GM12878 (cell line): ENCODE data around the gene SLC15A4. TPM values are rescaled to one million over a fixed set of nuclear protein-coding genes. Genes with fewer than 3 reads are reported as not detected.

Experiments used
- ASH2L ChIP-seq: fragments of 300-600, 200-600 bp; sonication (generic); IDR thresholded peaks from 2 replicates; pipeline ENCODE4 v1.6.1; 2017; ENCODE audit warnings: low read depth, mild to moderate bottlenecking, borderline replicate concordance
- BRCA1 ChIP-seq: IDR thresholded peaks from 2 replicates; pipeline ENCODE4 v1.6.1; 2011; ENCODE audit warnings: low read depth, low read length, improper control_type of control experiment
- ESRRA ChIP-seq: IDR thresholded peaks from 2 replicates; pipeline ENCODE4 v1.6.1; 2012; ENCODE audit warnings: mild to moderate bottlenecking, low read length, improper control_type of control experiment
- GATAD2B ChIP-seq: fragments of 450-650 bp; conservative IDR thresholded peaks from 2 replicates; pipeline ENCODE4 v1.6.1; 2017; ENCODE audit warnings: low read depth, mild to moderate bottlenecking, moderate library complexity
- IRF5 ChIP-seq: fragments of 450-650 bp; IDR thresholded peaks from 2 replicates; pipeline ENCODE4 v1.6.1; 2017; ENCODE audit warnings: borderline replicate concordance
- NR2C2 ChIP-seq: IDR thresholded peaks from 2 replicates; pipeline ENCODE4 v1.6.1; 2011; ENCODE audit warnings: borderline replicate concordance, low read depth; ENCODE audit not compliant: control insufficient read depth, insufficient read length
- POLR2AphosphoS2 ChIP-seq: IDR thresholded peaks from 2 replicates; pipeline ENCODE4 v1.6.1; 2011; ENCODE audit warnings: low read depth, mild to moderate bottlenecking, low read length, improper control_type of control experiment, moderate library complexity
- RB1 ChIP-seq: fragments of 450-650 bp; formaldehyde crosslinking; IDR thresholded peaks from 2 replicates; pipeline ENCODE4 v1.6.1; 2017; ENCODE audit warnings: mild to moderate bottlenecking, borderline replicate concordance
- RBBP5 ChIP-seq: fragments of 200-600 bp; sonication (generic); conservative IDR thresholded peaks from 2 replicates; pipeline ENCODE4 v1.6.1; 2016
- SMAD1 ChIP-seq: fragments of 450-650 bp; IDR thresholded peaks from 2 replicates; pipeline ENCODE4 v1.6.1; 2018; ENCODE audit warnings: mild to moderate bottlenecking, low read depth; ENCODE audit not compliant: partially characterized antibody
- STAT1 ChIP-seq: fragments of 450-650 bp; conservative IDR thresholded peaks from 2 replicates; pipeline ENCODE4 v1.6.1; 2014; ENCODE audit warnings: antibody characterized with exemption, mild to moderate bottlenecking
- TARDBP ChIP-seq: IDR thresholded peaks from 2 replicates; pipeline ENCODE4 v1.6.1; 2016; ENCODE audit warnings: borderline replicate concordance
- TCF7 ChIP-seq: IDR thresholded peaks from 2 replicates; pipeline ENCODE4 v1.6.1; 2014; ENCODE audit warnings: antibody characterized with exemption, borderline replicate concordance
- USF1 ChIP-seq: IDR thresholded peaks from 2 replicates; pipeline ENCODE4 v1.6.1; 2011; ENCODE audit warnings: borderline replicate concordance, low read depth, mild to moderate bottlenecking, moderate library complexity, mixed read lengths, low read length; ENCODE audit not compliant: insufficient read depth; ENCODE audit errors: extremely low read length
- ZBTB40 ChIP-seq: fragments of 450-650 bp; IDR thresholded peaks from 2 replicates; pipeline ENCODE4 v1.6.1; 2016; ENCODE audit warnings: mild to moderate bottlenecking, moderate library complexity, borderline replicate concordance
- ZNF622 ChIP-seq: fragments of 450-650 bp; IDR thresholded peaks from 2 replicates; pipeline ENCODE4 v1.6.1; 2017; ENCODE audit warnings: mild to moderate bottlenecking, inconsistent platforms
- ZNF687 ChIP-seq: fragments of 450-650 bp; IDR thresholded peaks from 2 replicates; pipeline ENCODE4 v1.6.1; 2017; ENCODE audit warnings: mild to moderate bottlenecking, moderate library complexity
- polyA plus RNA-seq, 11 experiments: library from polyadenylated mRNA; depleted of rRNA in 4 of 11; unstranded in 6 of 11; stranded (reverse) in 5 of 11; fragments of >200 nt; fragmentation: Nextera tagmentation in 4 of 11; fragmentation: Illumina TruSeq in 1 of 11; extraction: Ambion mirVana in 4 of 11; extraction: Trizol in 1 of 11; gene quantifications; 1 replicate in 1 of 11; 2 replicates in 10 of 11; pipeline versions ENCODE4 v1.2.1 to v1.2.3, GENCODE V29; 2011 to 2016; ENCODE audit warnings: inconsistent platforms in 2 of 11, missing spikeins in 2 of 11, low read depth in 1 of 11
- total RNA-seq, 4 experiments: library from RNA; depleted of rRNA in 3 of 4; stranded (reverse); fragments of >200 nt in 3 of 4; fragmentation: Illumina TruSeq in 1 of 4; extraction: Trizol in 1 of 4; gene quantifications; 2 replicates each; pipeline versions ENCODE4 v1.2.1 to v1.2.3, GENCODE V29; 2013 to 2021

Gene SLC15A4
- total and polyA plus RNA-seq, 10 of the 15 experiments (the other 5 are each of a cell fraction or from before 2014, with no cell fraction given), result 12.7 to 257 (median 36.6) TPM

GRCh38 chr12:128840862-128841468, 17.2 kb upstream of the SLC15A4 start (continued):
- TF ChIP-seq ZNF687 (no peak), ESRRA (no peak), ASH2L (no peak), BRCA1 (no peak), GATAD2B (0 out of 2 replicates have a peak, but pooled peaks have one; percentile 49), USF1 (no peak), ZNF622 (no peak), NR2C2 (no peak), TARDBP (no peak), STAT1 (no peak), ZBTB40 (no peak), RB1 (no peak), SMAD1 (peak; percentile 36), RBBP5 (no peak), IRF5 (no peak), POLR2AphosphoS2 (no peak), TCF7 (peak; percentile 27; the same call in 1 of the 2 replicates)
